ENCODE results near the gene LRPAP1. TPM values are rescaled to one million over a fixed set of nuclear protein-coding genes. Genes with fewer than 3 reads are reported as not detected.
"Not testable (repeated sequence)": the region's sequence is repeated elsewhere in the genome, so short reads cannot be mapped to it uniquely, and the experiment has no call there.

Gene LRPAP1
- total RNA-seq, 1 donor from 2014 or later: 297 TPM

DNA sequence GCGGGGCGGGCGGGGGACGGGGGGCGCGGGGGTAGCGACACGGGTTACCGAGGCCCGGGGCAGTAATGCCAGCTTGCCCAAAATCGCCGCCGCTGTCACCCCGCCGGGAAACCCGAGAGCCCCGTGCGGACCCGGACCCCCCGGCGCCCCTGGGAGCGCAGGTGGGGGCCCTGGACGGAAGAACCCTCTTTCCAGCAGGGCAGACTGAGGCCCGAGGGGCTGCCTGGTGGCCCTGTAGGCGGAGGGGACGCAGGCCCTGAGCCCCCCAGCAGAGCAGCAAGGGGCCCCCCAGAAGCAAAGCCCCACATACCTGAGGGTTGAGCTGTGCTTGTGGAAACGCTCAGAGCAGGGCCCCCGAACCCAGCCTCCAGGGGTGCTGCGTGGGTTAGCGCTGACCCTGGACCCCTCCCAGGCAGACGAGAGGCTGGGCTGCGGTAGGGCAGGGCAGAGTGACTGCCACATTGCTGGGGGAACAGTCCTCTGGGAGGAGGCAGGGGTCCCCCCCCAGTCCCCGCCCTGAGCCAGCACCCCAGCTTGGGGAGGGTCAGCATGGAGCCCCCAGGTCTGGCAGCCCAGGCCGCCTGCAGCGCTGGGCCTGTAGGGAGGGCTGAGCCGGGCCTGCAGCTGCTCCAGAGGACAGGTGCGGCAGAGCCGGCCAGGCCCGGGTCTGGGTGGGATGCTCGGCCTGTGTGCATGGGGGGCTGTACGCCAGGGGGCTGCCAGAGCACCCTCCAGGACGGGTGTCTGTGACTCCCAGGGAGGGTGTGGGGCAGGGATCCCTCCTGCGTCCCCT, 68.5 kb downstream of the LRPAP1 start:
- Histone ChIP-seq H3K27ac (replicated peaks) (peak overlapping the region; percentile 93), H3K4me1 (peaks cover 64% of the 10 kb centered on the region), H3K9me3 (replicated peaks) (no peaks in the 10 kb centered on the region), H3K36me3 (no peaks in the 10 kb centered on the region), H3K27me3 (ENCODE audit: low read depth) (peaks cover 53% of the 10 kb centered on the region), H3K4me3 (peak overlapping the region; percentile 75)
- DNase-seq: peak; percentile 13
- intact Hi-C loops (cut with micrococcal nuclease): no loop called here
- TF ChIP-seq, protein P1, sequence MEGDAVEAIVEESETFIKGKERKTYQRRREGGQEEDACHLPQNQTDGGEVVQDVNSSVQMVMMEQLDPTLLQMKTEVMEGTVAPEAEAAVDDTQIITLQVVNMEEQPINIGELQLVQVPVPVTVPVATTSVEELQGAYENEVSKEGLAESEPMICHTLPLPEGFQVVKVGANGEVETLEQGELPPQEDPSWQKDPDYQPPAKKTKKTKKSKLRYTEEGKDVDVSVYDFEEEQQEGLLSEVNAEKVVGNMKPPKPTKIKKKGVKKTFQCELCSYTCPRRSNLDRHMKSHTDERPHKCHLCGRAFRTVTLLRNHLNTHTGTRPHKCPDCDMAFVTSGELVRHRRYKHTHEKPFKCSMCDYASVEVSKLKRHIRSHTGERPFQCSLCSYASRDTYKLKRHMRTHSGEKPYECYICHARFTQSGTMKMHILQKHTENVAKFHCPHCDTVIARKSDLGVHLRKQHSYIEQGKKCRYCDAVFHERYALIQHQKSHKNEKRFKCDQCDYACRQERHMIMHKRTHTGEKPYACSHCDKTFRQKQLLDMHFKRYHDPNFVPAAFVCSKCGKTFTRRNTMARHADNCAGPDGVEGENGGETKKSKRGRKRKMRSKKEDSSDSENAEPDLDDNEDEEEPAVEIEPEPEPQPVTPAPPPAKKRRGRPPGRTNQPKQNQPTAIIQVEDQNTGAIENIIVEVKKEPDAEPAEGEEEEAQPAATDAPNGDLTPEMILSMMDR (IDR thresholded peaks at IDR 0.05; ENCODE audit: borderline replicate concordance): no peak

DNA sequence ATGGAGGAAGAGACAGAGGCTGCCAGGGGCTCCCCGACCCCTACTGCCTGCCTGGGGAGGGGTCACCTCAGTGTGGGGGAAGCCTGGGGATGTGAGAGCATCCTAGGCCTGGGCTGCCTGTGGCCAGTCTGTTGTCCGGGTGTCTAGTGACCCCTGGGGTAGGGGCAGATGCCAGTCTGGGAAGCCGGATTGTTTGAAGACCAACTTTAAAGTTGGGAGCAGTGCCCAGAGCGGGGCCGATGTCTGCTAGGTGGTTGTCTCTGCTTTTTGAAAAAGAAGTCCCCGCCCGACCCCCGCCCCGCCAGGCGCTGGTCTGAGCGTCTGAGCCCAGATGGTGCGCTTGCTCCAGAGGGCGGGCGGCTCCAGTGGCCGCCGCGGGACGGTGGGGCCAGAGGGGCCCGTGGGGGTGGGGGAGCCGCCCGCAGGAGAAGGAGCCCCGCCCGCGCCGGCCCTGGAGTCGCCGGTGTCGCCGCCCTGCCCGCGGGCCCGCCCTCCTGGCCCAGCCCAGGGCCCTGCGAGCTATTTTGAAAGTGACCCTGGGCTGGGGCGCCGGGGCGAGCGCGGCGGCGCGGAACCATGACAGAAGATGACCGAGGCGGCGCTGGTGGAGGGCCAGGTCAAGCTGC, 69.3 kb downstream of the LRPAP1 start, which contains the start of gene DOK7:
DOK7 (plus strand) TSS at position 517 of the 626 bp plus-strand sequence; CDS start at position 587, 70 bp downstream.
- DNase-seq: peak; percentile 66
- TF ChIP-seq, protein P1 (IDR thresholded peaks at IDR 0.05; ENCODE audit: borderline replicate concordance): no peak
- Histone ChIP-seq H3K27me3 (ENCODE audit: low read depth) (peaks cover 53% of the 10 kb centered on the region), H3K27ac (replicated peaks) (peak within 1 kb of the TSS; percentile 93), H3K9me3 (replicated peaks) (no peaks in the 10 kb centered on the region), H3K4me1 (peaks cover 55% of the 10 kb centered on the region), H3K4me3 (peak within 1 kb of the TSS; percentile 75), H3K36me3 (no peaks in the 10 kb centered on the region)
- intact Hi-C loops (cut with micrococcal nuclease): no loop called here

DNA sequence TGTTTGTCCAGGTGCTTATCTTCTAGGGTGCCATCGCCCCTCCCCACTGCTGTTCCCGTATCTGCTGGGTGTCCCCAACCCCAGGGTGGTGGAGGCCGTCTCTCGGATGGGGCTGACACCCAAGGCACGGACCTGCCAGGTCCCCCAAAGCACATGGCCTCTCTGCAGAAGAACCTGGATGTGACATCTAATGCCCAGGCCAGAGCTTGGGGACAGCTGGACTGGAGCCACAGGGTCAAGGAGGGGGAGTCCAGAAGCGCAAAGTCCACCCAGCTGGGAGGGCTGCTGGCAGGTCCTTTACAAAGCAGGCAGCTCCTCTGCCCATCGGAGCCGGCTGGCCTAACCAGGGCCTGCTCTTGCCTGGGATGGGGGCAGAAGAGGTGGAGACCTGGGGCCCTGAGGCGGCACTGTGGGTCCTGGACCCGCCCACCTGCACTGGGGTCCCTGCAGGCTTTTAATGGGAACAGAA, 69.9 kb downstream of the LRPAP1 start:
- Histone ChIP-seq H3K36me3 (no peaks in the 10 kb centered on the region), H3K4me3 (peak overlapping the region; percentile 75), H3K27me3 (ENCODE audit: low read depth) (peaks cover 53% of the 10 kb centered on the region), H3K27ac (replicated peaks) (peak overlapping the region; percentile 93), H3K4me1 (peaks cover 53% of the 10 kb centered on the region), H3K9me3 (replicated peaks) (no peaks in the 10 kb centered on the region)
- intact Hi-C loops (cut with micrococcal nuclease): no loop called here
- peak; percentile 19 for DNase-seq
- TF ChIP-seq, protein P1 (IDR thresholded peaks at IDR 0.05; ENCODE audit: borderline replicate concordance): no peak

DNA sequence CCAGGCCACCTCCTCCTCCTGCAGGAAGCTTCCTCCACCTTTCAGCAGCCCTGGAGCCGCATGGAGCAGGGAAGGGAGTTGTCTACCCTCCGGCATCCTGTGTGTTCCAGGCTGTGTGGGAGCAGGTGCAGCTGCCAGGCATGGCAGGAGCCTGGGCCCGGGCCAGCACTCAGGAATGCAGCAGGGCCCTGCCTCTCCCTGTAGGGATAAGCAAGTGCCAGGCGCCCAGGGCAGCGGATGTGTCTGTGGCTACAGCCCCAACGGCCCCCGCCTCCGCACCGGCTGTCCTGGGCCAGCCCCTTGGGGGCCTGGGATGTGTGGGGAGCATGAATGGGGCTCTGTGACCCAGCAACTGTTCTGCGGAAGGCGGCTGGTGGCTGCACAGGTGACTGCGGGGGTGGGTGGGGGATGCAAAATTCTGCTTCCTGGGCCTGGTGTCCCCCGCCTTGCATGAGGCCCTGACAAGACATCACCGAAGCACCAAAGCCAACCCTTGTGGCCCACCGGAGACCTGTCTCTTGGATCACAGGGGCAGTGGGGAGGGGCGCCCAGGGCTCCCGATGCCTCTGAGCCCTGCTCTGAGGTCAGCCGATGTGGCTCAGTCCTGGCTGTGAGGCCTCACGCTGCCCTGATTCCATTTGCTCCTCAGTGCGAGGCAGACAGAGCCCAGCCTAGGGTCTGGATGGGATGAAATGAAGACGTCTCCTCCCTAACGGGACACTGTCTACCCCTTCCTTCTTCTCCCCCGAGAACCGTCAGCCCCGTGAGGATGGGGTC, 70.5 kb downstream of the LRPAP1 start:
- peak; percentile 83 for DNase-seq
- Histone ChIP-seq H3K36me3 (no peaks in the 10 kb centered on the region), H3K4me3 (no peak overlapping the region), H3K27me3 (ENCODE audit: low read depth) (peaks cover 51% of the 10 kb centered on the region), H3K4me1 (peaks cover 50% of the 10 kb centered on the region), H3K27ac (replicated peaks) (peak overlapping the region; percentile 93), H3K9me3 (replicated peaks) (peaks cover 2% of the 10 kb centered on the region)
- TF ChIP-seq, protein P1 (IDR thresholded peaks at IDR 0.05; ENCODE audit: borderline replicate concordance): no peak
- intact Hi-C loops (cut with micrococcal nuclease): no loop called here

DNA sequence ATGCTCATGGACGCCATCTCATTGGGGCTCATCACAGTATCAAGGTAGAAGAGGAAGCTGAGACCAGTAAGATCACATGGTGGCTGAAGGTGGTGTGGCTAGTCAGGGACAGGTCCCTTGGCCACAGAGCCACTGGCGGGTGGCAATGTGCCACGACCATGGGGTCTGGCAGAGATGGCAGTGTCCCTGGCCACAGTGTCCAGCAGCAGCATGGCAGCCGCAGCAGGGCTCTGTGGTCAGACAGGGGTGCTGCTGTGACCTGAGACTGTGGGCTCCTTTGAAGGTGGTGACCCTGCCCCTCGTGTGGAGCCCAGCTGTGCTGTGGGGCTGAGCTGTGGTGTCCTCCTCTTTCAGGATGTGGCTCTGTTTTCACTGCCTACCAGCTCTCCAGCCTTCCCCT, 71.3 kb downstream of the LRPAP1 start:
- TF ChIP-seq, protein P1 (IDR thresholded peaks at IDR 0.05; ENCODE audit: borderline replicate concordance): no peak
- Histone ChIP-seq H3K9me3 (replicated peaks) (peaks cover 10% of the 10 kb centered on the region), H3K27ac (replicated peaks) (peak overlapping the region; percentile 93), H3K4me3 (no peak overlapping the region), H3K27me3 (ENCODE audit: low read depth) (peaks cover 44% of the 10 kb centered on the region), H3K4me1 (peaks cover 42% of the 10 kb centered on the region), H3K36me3 (no peaks in the 10 kb centered on the region)
- intact Hi-C loops (cut with micrococcal nuclease): no loop called here
- peak; percentile 13 for DNase-seq

DNA sequence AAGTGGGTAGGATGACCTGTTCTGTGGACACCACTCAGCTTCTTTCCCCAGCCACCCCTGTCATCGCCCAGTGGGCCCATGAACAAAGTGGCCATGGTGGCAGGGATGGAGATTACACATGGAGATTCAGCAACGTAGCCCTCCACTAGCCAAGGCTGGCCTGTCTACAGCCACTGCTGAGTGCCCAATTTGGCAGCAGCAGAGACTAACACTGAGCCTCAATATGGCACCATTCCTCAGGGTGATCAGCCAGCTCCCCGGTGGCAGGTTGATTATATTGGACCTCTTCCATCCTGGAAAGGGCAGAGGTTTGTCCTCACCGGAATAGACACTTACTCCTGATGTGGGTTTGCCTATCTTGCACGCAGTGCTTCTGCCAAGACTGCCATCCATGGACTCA, 73.1 kb downstream of the LRPAP1 start:
- H3K27ac ChIP-seq (replicated peaks); DNase-seq; intact Hi-C loops (cut with micrococcal nuclease); H3K36me3 ChIP-seq; H3K4me3 ChIP-seq: not testable (repeated sequence)
- peaks cover 26% of the 10 kb centered on the region for H3K9me3 ChIP-seq (replicated peaks)
- peaks cover 31% of the 10 kb centered on the region for H3K4me1 ChIP-seq
- peaks cover 27% of the 10 kb centered on the region for H3K27me3 ChIP-seq (ENCODE audit: low read depth)
